ENCODE data around the gene HCK. TPM values are rescaled to one million over a fixed set of nuclear protein-coding genes. Genes with fewer than 3 reads are reported as not detected.

The HCK gene
- total RNA-seq, 4 donors from 2014 or later, result 3.0 to 16.9 (median 6.7) TPM

DNA sequence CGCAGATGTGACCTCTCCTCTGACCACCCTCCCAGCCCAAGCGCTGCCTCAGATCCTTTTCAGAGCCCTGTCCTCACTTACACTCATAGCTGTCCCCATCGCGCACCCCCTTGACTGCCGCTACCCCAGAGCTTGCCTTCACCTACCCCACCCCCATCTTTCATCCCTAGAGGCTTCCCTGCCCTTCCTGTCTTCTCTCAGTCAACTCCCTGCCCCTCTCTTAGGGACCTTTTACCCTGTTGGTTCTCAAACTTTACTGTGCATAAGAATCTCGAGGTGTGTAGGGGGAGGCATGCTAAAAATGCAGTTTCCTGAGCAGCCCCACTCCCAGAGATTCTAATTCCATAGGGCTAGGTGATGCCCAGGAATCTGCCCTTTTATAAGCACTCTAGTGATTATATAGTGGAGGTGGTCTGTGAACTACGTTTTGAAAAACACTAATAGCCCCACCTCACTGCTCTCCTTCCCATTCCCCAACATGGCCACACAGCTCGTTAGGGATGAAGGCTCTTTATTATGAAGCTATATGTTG is 58.2 kb downstream of the HCK start:
- TF ChIP-seq POLR2A (IDR thresholded peaks at IDR 0.05), result no peak
- TF ChIP-seq, protein P1, sequence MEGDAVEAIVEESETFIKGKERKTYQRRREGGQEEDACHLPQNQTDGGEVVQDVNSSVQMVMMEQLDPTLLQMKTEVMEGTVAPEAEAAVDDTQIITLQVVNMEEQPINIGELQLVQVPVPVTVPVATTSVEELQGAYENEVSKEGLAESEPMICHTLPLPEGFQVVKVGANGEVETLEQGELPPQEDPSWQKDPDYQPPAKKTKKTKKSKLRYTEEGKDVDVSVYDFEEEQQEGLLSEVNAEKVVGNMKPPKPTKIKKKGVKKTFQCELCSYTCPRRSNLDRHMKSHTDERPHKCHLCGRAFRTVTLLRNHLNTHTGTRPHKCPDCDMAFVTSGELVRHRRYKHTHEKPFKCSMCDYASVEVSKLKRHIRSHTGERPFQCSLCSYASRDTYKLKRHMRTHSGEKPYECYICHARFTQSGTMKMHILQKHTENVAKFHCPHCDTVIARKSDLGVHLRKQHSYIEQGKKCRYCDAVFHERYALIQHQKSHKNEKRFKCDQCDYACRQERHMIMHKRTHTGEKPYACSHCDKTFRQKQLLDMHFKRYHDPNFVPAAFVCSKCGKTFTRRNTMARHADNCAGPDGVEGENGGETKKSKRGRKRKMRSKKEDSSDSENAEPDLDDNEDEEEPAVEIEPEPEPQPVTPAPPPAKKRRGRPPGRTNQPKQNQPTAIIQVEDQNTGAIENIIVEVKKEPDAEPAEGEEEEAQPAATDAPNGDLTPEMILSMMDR (IDR thresholded peaks at IDR 0.05), result no peak
- H3K4me1 ChIP-seq, result peaks cover 33 to 56% (median 34%) of the 10 kb centered on the region in 3 donors
- H3K4me3 ChIP-seq, result peak overlapping the region; percentile 60 to 97 (median 93)
- H3K9me3 ChIP-seq, result no peaks in the 10 kb centered on the region
- no peak for DNase-seq
- peaks cover 0 to 5% (median 0%) of the 10 kb centered on the region in 3 donors for H3K36me3 ChIP-seq
- H3K27me3 ChIP-seq, result no peaks in the 10 kb centered on the region
- H3K27ac ChIP-seq, result peak overlapping the region; percentile 93 to 100 (median 100)
- WGBS, 2 donors, result 1 to 4% methylated on average over 8 of the region's 8 CpGs
- intact Hi-C loops (cut with DNase I), result loop anchor here (10.0 kb wide), 1 partner anchor 95 kb away; the partner anchor contains the start of genes PLAGL2 and POFUT1

DNA sequence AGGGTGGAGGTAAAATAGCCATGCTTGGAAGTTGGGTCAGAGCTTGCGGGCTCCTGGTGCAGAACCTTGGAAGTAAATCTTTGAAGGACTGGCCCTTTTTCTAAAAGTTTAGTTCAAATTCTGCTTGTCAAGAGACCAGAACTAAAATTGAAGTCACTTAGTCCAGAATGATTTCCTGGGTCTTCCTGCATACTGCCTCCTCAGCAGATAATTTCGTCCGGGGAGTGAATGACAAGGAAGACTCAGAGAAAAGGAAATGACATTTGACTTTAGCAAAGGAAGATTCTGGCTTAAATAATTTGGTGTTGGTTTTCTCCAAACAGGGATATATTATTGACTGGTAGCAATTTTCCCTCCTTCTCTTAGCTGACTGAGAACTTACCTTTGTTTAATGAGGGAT is 58.7 kb downstream of the HCK start:
- no peaks in the 10 kb centered on the region for H3K9me3 ChIP-seq
- DNase-seq, result no peak
- TF ChIP-seq, protein P1 (IDR thresholded peaks at IDR 0.05), result no peak
- no peak for TF ChIP-seq POLR2A (IDR thresholded peaks at IDR 0.05)
- peak overlapping the region; percentile 60 to 97 (median 93) for H3K4me3 ChIP-seq
- H3K27ac ChIP-seq, result peak overlapping the region; percentile 93 to 100 (median 100)
- peaks cover 0 to 9% (median 0%) of the 10 kb centered on the region in 3 donors for H3K36me3 ChIP-seq
- no peaks in the 10 kb centered on the region for H3K27me3 ChIP-seq
- peaks cover 33 to 60% (median 34%) of the 10 kb centered on the region in 3 donors for H3K4me1 ChIP-seq
- 64 to 70% methylated on average over 3 of the region's 3 CpGs for WGBS, 2 donors
- intact Hi-C loops (cut with DNase I), result loop anchor here (10.0 kb wide), 1 partner anchor 94 kb away; the partner anchor contains the start of genes PLAGL2 and POFUT1

DNA sequence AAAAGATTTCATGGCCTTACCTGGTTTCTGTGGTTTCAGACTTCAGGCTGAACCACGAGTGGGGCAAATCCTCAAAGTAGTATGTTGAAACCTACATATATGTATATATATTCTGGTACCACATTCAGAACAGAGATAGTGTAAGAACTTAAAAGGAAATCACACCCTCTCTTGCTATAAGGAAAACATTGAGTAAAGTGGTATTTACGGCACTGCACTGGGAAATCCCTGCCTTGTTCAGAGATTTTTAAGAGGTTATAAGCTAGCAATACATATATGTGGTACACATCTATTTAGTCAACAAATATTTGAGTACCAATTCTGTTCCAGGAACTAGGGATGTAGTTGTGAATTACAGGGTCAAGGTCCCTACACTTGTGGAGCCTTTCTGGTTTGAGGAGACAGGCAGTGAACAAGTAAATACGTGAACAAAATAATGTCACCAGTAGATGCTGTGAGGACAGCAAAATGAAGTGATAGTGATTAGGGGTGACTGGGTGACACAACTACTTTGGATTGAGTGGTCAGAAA is 59.2 kb downstream of the HCK start:
- H3K4me1 ChIP-seq, result peaks cover 33 to 65% (median 34%) of the 10 kb centered on the region in 3 donors
- H3K36me3 ChIP-seq, result peaks cover 0 to 12% (median 0%) of the 10 kb centered on the region in 3 donors
- no peaks in the 10 kb centered on the region for H3K27me3 ChIP-seq
- TF ChIP-seq POLR2A (IDR thresholded peaks at IDR 0.05), result no peak
- TF ChIP-seq, protein P1 (IDR thresholded peaks at IDR 0.05), result no peak
- H3K4me3 ChIP-seq, result peak overlapping the region in 1 of 4 donors; percentile 97
- intact Hi-C loops (cut with DNase I), result loop anchor here (10.0 kb wide), 1 partner anchor 94 kb away; the partner anchor contains the start of genes PLAGL2 and POFUT1
- H3K9me3 ChIP-seq, result no peaks in the 10 kb centered on the region
- no peak for DNase-seq
- WGBS, 2 donors, result 58 to 74% methylated on average over 3 of the region's 3 CpGs
- peak overlapping the region; percentile 93 to 100 (median 100) for H3K27ac ChIP-seq

DNA sequence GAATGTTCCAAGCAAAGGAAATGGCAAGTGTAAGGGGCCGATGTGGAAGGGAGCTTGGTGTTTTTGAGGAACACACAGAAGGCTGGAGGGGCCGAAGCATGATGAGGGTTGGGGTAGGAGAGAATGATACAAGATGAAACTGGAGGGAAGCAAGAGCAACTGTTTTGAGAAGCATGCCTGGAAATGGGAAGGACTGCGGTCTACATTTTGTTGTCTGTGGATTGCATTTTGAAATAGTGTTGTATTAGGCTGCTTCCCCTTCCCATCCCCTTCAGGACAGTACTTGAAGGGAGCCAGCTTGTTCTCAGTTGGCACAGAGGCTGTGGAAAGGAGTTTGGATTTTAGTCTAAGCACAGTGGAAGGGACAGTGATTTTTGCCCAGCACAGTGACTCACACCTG is 59.7 kb downstream of the HCK start:
- TF ChIP-seq POLR2A (IDR thresholded peaks at IDR 0.05), result no peak
- TF ChIP-seq, protein P1 (IDR thresholded peaks at IDR 0.05), result no peak
- intact Hi-C loops (cut with DNase I), result loop anchor here (10.0 kb wide), 1 partner anchor 93 kb away; the partner anchor contains the start of genes PLAGL2 and POFUT1
- no peak for DNase-seq
- no peaks in the 10 kb centered on the region for H3K27me3 ChIP-seq
- peaks cover 0 to 12% (median 0%) of the 10 kb centered on the region in 3 donors for H3K36me3 ChIP-seq
- no peak overlapping the region for H3K4me3 ChIP-seq
- peak overlapping the region; percentile 60 to 100 (median 84) for H3K27ac ChIP-seq
- peaks cover 33 to 68% (median 34%) of the 10 kb centered on the region in 3 donors for H3K4me1 ChIP-seq
- 81 to 84% methylated on average over 3 of the region's 3 CpGs for WGBS, 2 donors
- no peaks in the 10 kb centered on the region for H3K9me3 ChIP-seq

DNA sequence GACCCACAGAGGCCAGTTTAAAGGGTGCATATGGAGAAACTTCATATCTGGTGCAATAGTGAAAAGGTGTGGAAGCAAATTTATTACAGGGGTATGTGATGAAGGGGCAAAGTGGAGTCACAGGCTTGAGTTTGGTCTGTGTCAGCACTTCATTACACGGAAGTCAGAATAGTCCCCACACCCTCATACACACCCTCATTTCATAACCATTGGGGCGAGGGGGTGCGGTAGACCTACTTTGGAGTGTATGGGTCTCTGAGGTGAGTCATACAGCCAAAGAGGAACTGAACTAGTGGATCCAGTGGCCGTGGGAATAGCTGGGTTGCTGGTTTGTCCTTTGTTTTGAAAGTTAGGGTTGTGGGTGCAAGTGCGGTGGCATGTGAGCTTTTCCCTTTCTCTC is 60.8 kb downstream of the HCK start:
- Histone ChIP-seq H3K27ac (peak overlapping the region; percentile 64 to 100 (median 84)), H3K36me3 (peaks cover 0 to 12% (median 0%) of the 10 kb centered on the region in 3 donors), H3K27me3 (no peaks in the 10 kb centered on the region), H3K4me3 (no peak overlapping the region), H3K4me1 (peaks cover 33 to 79% (median 34%) of the 10 kb centered on the region in 3 donors), H3K9me3 (no peaks in the 10 kb centered on the region)
- WGBS, 2 donors, result 30 to 37% methylated on average over 5 of the region's 5 CpGs
- TF ChIP-seq POLR2A (IDR thresholded peaks at IDR 0.05), result no peak
- TF ChIP-seq, protein P1 (IDR thresholded peaks at IDR 0.05), result no peak
- DNase-seq, result no peak
- intact Hi-C loops (cut with DNase I), result loop anchor here (10.0 kb wide), 1 partner anchor 92 kb away; the partner anchor contains the start of genes PLAGL2 and POFUT1

Data from esophagus squamous epithelium (tissue), 5 donors.